Activated effector memory CD4-positive, alpha-beta T cell treated with Interleukin-2 at 50 U/mL for 16 hours (primary cell): Measurements from ENCODE around the gene FRMPD2.
"Not testable (repeated sequence)": the region's sequence is repeated elsewhere in the genome, so short reads cannot be mapped to it uniquely, and the experiment has no call there.

Experiments
- DNase-seq: peaks from one replicate; pipeline ENCODE4 v3.0.0-alpha.2; 2020

Gene FRMPD2

GRCh38 chr10:48287417-48288391 lies 13.2 kb upstream of the FRMPD2 start:
- DNase-seq, result no peak

GRCh38 chr10:48286356-48286755 lies 11.9 kb upstream of the FRMPD2 start:
- DNase-seq, result no peak

GRCh38 chr10:48285710-48286109 lies 11.2 kb upstream of the FRMPD2 start:
- DNase-seq, result no peak

GRCh38 chr10:48284811-48285210 lies 10.3 kb upstream of the FRMPD2 start:
- DNase-seq, result no peak

- DNase-seq, result no peak
These were observed 9.6 kb upstream of the FRMPD2 start for GRCh38 chr10:48284002-48284546.

- no peak for DNase-seq
These were observed 8.3 kb upstream of the FRMPD2 start for GRCh38 chr10:48282829-48283228.

- not testable (repeated sequence) for DNase-seq
These were observed 7.2 kb upstream of the FRMPD2 start for GRCh38 chr10:48281697-48282096.

- DNase-seq, result no peak
These were observed 4.7 kb upstream of the FRMPD2 start for GRCh38 chr10:48279081-48279751.

- DNase-seq, result no peak
These were observed 2.6 kb upstream of the FRMPD2 start for GRCh38 chr10:48277093-48277492.

GRCh38 chr10:48273741-48274140 lies 755 bp downstream of the FRMPD2 start:
- DNase-seq, result no peak

- no peak for DNase-seq
These were observed 1.8 kb downstream of the FRMPD2 start for GRCh38 chr10:48272682-48273081.

GRCh38 chr10:48271047-48271730 lies 3.3 kb downstream of the FRMPD2 start:
- DNase-seq, result no peak

- DNase-seq, result no peak
These were observed 8.0 kb downstream of the FRMPD2 start for GRCh38 chr10:48266528-48266927.

- no peak for DNase-seq
These were observed 16.4 kb downstream of the FRMPD2 start for GRCh38 chr10:48258105-48258504.

GRCh38 chr10:48257407-48257961 lies 17.0 kb downstream of the FRMPD2 start:
- no peak for DNase-seq

- no peak for DNase-seq
These were observed 18.8 kb downstream of the FRMPD2 start for GRCh38 chr10:48255722-48256121.

GRCh38 chr10:48254750-48255512 lies 19.6 kb downstream of the FRMPD2 start:
- no peak for DNase-seq

- DNase-seq, result no peak
These were observed 20.4 kb downstream of the FRMPD2 start for GRCh38 chr10:48253970-48254657.

- DNase-seq, result no peak
These were observed 22.2 kb downstream of the FRMPD2 start for GRCh38 chr10:48252354-48252650.

GRCh38 chr10:48251525-48252353 lies 22.8 kb downstream of the FRMPD2 start:
- no peak for DNase-seq

- no peak for DNase-seq
These were observed 23.4 kb downstream of the FRMPD2 start for GRCh38 chr10:48251152-48251524.
